ENCODE results near the gene PALM. TPM values are rescaled to one million over a fixed set of nuclear protein-coding genes. Genes with fewer than 3 reads are reported as not detected.

PALM gene
- total and polyA plus RNA-seq, 10 of the 15 experiments (the other 5 are each of a cell fraction or from before 2014, with no cell fraction given), result 0.09 to 0.95 (median 0.23) TPM; not detected in 2

- TF ChIP-seq MTA2 (IDR thresholded peaks at IDR 0.05; ENCODE audit: low read depth), result peak; percentile 33; the same call in 1 of the 2 replicates
- peak; percentile 96 for TF ChIP-seq RAD21 (IDR thresholded peaks at IDR 0.05; ENCODE audit: insufficient read depth, low read depth, low read length)
- TF ChIP-seq SUPT20H (IDR thresholded peaks at IDR 0.05; ENCODE audit: borderline replicate concordance, control insufficient read depth, low read depth, low read length), result no peak
- peak; percentile 81 to 95 (median 95); a peak in 5 of 6 replicates for TF ChIP-seq CTCF (IDR thresholded peaks at IDR 0.05 in 2 of 3, conservative IDR thresholded peaks at IDR 0.05 in 1 of 3; ENCODE audit: control insufficient read depth in 2 of 3, extremely low read depth in 1 of 3, insufficient read depth in 1 of 3, low read depth in 3 of 3, low read length in 3 of 3)
- TF ChIP-seq YY1 (IDR thresholded peaks at IDR 0.05; ENCODE audit: low read depth, low read length), result peak; percentile 68
- TF ChIP-seq BHLHE40 (IDR thresholded peaks at IDR 0.05; ENCODE audit: borderline replicate concordance in 1 of 2, low read depth in 2 of 2, low read length in 1 of 2), result 0 out of 4 replicates have a peak, but pooled peaks of 1 of the 2 experiments have one; percentile 37
- peak; percentile 82 for TF ChIP-seq IKZF1 (conservative IDR thresholded peaks at IDR 0.05)
- peak; percentile 35; the same call in 1 of the 2 replicates for TF ChIP-seq EED (IDR thresholded peaks at IDR 0.05; ENCODE audit: low read depth)
- TF ChIP-seq IRF4 (IDR thresholded peaks at IDR 0.05; ENCODE audit: low read depth, low read length), result peak; percentile 39; the same call in 1 of the 2 replicates
- TF ChIP-seq IKZF2 (IDR thresholded peaks at IDR 0.05), result peak; percentile 22 to 67; a peak in 3 of 4 replicates
- TF ChIP-seq MLLT1 (IDR thresholded peaks at IDR 0.05), result 0 out of 2 replicates have a peak, but pooled peaks have one; percentile 16
- no peak for TF ChIP-seq PML (IDR thresholded peaks at IDR 0.05; ENCODE audit: low read length)
- TF ChIP-seq IRF3 (IDR thresholded peaks at IDR 0.05), result no peak
- TF ChIP-seq USF2 (IDR thresholded peaks at IDR 0.05; ENCODE audit: borderline replicate concordance, low read depth, low read length), result no peak
- peak; percentile 94 for TF ChIP-seq ZNF687 (IDR thresholded peaks at IDR 0.05)
These were observed 43.8 kb upstream of the PALM start (continued) for GRCh38 chr19:664913-665443.
